Tibial nerve (tissue), 4 donors: ENCODE results near the gene CDHR4. TPM values are rescaled to one million over a fixed set of nuclear protein-coding genes. Genes with fewer than 3 reads are reported as not detected.

ENCODE experiments used
- DNase-seq, 2 donors: peaks; one replicate each; pipeline ENCODE4 v3.0.0-alpha.2; 2019; ENCODE audit warnings: low spot score in 2 of 2
- H3K27ac ChIP-seq, 4 donors: fragments of 200-600 bp; sonication (generic) in 3 of 4; one replicate each; pipeline ENCODE4 v1.5.1; 2017 to 2019; ENCODE audit warnings: mild to moderate bottlenecking in 1 of 4
- H3K27me3 ChIP-seq, 2 donors: fragments of 200-600 bp; sonication (generic) in 1 of 2; one replicate each; pipeline versions ENCODE4 v1.5.1 to v1.6.0; 2017 to 2019
- H3K36me3 ChIP-seq, 3 donors: fragments of 200-600 bp; sonication (generic); one replicate each; pipeline ENCODE4 v1.5.1; 2018 to 2019
- H3K4me1 ChIP-seq, 4 donors: fragments of 200-600 bp; sonication (generic) in 3 of 4; one replicate each; pipeline ENCODE4 v1.5.1; 2017 to 2019
- H3K4me3 ChIP-seq, 4 donors: fragments of 200-600 bp; sonication (generic) in 3 of 4; one replicate each; pipeline ENCODE4 v1.5.1; 2017 to 2019; ENCODE audit warnings: mild to moderate bottlenecking in 1 of 4, moderate library complexity in 1 of 4
- H3K9me3 ChIP-seq, 4 donors: fragments of 200-600 bp; sonication (generic) in 3 of 4; one replicate each; pipeline ENCODE4 v1.5.1; 2017 to 2019
- CTCF ChIP-seq, 5 experiments: fragments of 200-600 bp in 3 of 5; fragments of 450-650 bp in 2 of 5; sonication (generic) in 3 of 5; IDR thresholded peaks; one replicate each; pipeline ENCODE4 v1.5.1; 2016 to 2019; ENCODE audit warnings: antibody characterized with exemption in 5 of 5, mild to moderate bottlenecking in 3 of 5, moderate library complexity in 2 of 5
- EP300 ChIP-seq, 2 donors: sonication (generic); formaldehyde crosslinking; IDR thresholded peaks; one replicate each; pipeline ENCODE4 v1.6.1; 2017; ENCODE audit warnings: antibody characterized with exemption in 2 of 2, mild to moderate bottlenecking in 1 of 2
- POLR2A ChIP-seq, 2 donors: fragments of 450-650 bp; IDR thresholded peaks; one replicate each; pipeline ENCODE4 v1.6.1; 2017; ENCODE audit warnings: antibody characterized with exemption in 2 of 2, mild to moderate bottlenecking in 2 of 2, moderate library complexity in 2 of 2
- WGBS, 2 donors: methylation state at CpG; one replicate each; pipeline ENCODE4 v1.1.5; 2018; 5-methylcytosine and 5-hydroxymethylcytosine counted together
- total RNA-seq, 4 donors: library from RNA; depleted of rRNA; stranded (reverse); fragments of >200 nt; gene quantifications; one replicate each; pipeline ENCODE4 v1.1.0, GENCODE V29; 2016

Gene CDHR4
- total RNA-seq, 4 donors from 2014 or later = 1.3 to 1.4 TPM; not detected in 2

- Histone ChIP-seq H3K36me3 (no peaks in the 10 kb centered on the region), H3K4me1 (peaks cover 0 to 8% (median 0%) of the 10 kb centered on the region in 4 donors), H3K4me3 (no peak overlapping the region), H3K9me3 (no peaks in the 10 kb centered on the region), H3K27ac (no peak overlapping the region), H3K27me3 (no peaks in the 10 kb centered on the region)
- no peak for TF ChIP-seq EP300 (IDR thresholded peaks at IDR 0.05)
- TF ChIP-seq CTCF (IDR thresholded peaks at IDR 0.05) = no peak
- TF ChIP-seq POLR2A (IDR thresholded peaks at IDR 0.05) = no peak
- DNase-seq = no peak
- WGBS, 2 donors = 68 to 100% methylated on average over 2 to 4 of the region's 4 CpGs
Measured at GRCh38 chr3:49794431-49794830, 5.2 kb downstream of the CDHR4 start.

GRCh38 chr3:49793486-49794085 is 6.1 kb downstream of the CDHR4 start:
- H3K4me1 ChIP-seq = no peaks in the 10 kb centered on the region
- H3K27me3 ChIP-seq = no peaks in the 10 kb centered on the region
- WGBS, 2 donors = 86 to 94% methylated on average over 13 of the region's 13 CpGs
- H3K36me3 ChIP-seq = no peaks in the 10 kb centered on the region
- TF ChIP-seq EP300 (IDR thresholded peaks at IDR 0.05) (no peak), CTCF (IDR thresholded peaks at IDR 0.05) (no peak), POLR2A (IDR thresholded peaks at IDR 0.05) (no peak)
- no peak for DNase-seq
- H3K27ac ChIP-seq = no peak overlapping the region
- H3K4me3 ChIP-seq = no peak overlapping the region
- no peaks in the 10 kb centered on the region for H3K9me3 ChIP-seq

GRCh38 chr3:49792371-49793150 is 7.1 kb downstream of the CDHR4 start:
- no peak overlapping the region for H3K27ac ChIP-seq
- H3K27me3 ChIP-seq = no peaks in the 10 kb centered on the region
- H3K36me3 ChIP-seq = no peaks in the 10 kb centered on the region
- TF ChIP-seq CTCF (IDR thresholded peaks at IDR 0.05) = no peak
- no peak for TF ChIP-seq EP300 (IDR thresholded peaks at IDR 0.05)
- TF ChIP-seq POLR2A (IDR thresholded peaks at IDR 0.05) = no peak
- WGBS, 2 donors = 92 to 93% methylated on average over 9 to 10 of the region's 10 CpGs
- no peak overlapping the region for H3K4me3 ChIP-seq
- no peaks in the 10 kb centered on the region for H3K4me1 ChIP-seq
- no peak for DNase-seq
- no peaks in the 10 kb centered on the region for H3K9me3 ChIP-seq

- Histone ChIP-seq H3K9me3 (no peaks in the 10 kb centered on the region), H3K36me3 (no peaks in the 10 kb centered on the region), H3K4me3 (no peak overlapping the region), H3K4me1 (peaks cover 0 to 7% (median 7%) of the 10 kb centered on the region in 4 donors), H3K27ac (no peak overlapping the region), H3K27me3 (no peaks in the 10 kb centered on the region)
- TF ChIP-seq EP300 (IDR thresholded peaks at IDR 0.05) (no peak), POLR2A (IDR thresholded peaks at IDR 0.05) (no peak), CTCF (IDR thresholded peaks at IDR 0.05) (no peak)
- 88 to 91% methylated on average over 4 of the region's 4 CpGs for WGBS, 2 donors
- DNase-seq = no peak
Measured at GRCh38 chr3:49791571-49791970, 8.1 kb downstream of the CDHR4 start.
